Measurements from ENCODE around the gene SYT17.

The SYT17 gene, protein sequence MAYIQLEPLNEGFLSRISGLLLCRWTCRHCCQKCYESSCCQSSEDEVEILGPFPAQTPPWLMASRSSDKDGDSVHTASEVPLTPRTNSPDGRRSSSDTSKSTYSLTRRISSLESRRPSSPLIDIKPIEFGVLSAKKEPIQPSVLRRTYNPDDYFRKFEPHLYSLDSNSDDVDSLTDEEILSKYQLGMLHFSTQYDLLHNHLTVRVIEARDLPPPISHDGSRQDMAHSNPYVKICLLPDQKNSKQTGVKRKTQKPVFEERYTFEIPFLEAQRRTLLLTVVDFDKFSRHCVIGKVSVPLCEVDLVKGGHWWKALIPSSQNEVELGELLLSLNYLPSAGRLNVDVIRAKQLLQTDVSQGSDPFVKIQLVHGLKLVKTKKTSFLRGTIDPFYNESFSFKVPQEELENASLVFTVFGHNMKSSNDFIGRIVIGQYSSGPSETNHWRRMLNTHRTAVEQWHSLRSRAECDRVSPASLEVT

DNA sequence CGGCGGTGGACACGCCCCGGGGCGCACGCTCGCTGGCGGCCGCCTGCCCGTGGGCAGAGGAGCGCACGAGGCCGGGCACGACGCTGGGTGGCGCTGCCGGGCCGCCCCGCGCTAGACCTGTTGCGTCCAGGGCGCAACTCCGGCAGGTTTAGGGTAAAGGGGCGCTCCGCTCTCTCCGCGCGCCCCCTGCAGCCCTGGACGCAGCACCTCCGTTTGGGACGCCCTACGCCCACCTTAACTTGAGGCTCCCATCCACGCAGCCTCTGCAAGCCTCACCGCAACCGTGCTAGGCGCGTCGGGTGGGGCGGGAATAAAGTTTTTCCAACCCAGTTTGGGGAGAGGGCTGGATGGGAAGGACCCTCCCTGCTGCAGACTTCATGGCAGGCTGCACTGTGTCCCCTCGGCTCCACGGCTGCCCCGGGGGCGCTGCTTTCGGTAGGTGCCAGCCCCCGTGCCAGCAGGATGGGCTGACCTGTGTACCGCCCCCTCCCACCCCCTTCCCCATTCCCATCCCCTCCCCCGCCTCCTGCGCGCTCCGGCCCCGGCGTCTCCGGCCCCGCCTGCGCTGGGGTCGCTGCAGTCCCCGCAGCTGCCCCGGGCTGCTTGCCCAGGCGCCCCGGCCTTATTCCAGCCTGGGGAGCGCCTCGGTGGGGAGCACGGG lies at the start of gene SYT17:
Gene SYT17, plus strand, starts transcription at position 531 of the 661 bp plus-strand sequence. CDS start 407 bp downstream, outside the sequence.
- DNase-seq (ENCODE audit: low spot score) = peak; percentile 81

DNA sequence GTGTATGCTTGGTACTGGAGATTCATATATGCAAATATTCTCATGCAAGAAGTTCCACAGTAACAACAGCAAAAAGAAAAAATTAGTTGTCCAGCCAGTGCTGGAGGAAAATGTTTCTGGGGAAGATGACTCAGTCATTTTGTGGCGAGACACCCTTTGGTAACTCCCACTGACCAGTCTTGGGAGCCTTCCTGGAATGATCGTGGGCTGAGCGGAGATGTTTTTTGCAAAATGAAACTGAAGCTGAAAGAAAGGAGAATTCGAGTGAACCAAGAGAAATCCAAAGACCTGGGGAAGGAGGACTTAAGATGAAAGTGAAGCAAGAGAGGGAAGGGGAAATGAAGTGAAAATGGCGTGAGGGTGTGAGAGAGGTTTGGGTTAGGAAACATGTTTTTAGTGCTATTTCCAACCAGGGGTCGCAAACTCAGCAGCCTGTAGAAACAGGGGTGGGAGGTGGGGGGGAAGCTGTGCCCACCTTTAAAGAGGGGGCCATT lies 49.1 kb upstream of the SYT17 start:
- DNase-seq (ENCODE audit: low spot score) = peak; percentile 60

DNA sequence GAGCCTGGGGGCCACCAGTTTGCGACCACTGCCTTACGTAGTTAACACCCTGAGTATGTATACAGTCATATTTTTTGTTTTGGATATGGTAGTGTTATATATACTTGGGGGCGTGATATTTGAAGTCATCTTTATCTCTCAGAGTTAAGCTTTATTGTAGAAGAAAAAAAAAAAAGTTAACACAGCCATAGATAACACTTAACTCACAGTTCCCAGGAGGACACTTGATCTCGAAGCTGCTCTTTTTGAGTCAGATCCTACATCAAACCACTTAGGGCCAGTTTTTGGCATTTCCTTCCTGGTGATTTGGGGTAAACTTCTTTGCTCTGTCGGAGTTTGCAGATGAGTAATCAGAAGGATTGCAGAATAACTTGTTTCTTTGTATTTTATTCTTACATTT lies 48.5 kb upstream of the SYT17 start:
- DNase-seq (ENCODE audit: low spot score) = no peak

DNA sequence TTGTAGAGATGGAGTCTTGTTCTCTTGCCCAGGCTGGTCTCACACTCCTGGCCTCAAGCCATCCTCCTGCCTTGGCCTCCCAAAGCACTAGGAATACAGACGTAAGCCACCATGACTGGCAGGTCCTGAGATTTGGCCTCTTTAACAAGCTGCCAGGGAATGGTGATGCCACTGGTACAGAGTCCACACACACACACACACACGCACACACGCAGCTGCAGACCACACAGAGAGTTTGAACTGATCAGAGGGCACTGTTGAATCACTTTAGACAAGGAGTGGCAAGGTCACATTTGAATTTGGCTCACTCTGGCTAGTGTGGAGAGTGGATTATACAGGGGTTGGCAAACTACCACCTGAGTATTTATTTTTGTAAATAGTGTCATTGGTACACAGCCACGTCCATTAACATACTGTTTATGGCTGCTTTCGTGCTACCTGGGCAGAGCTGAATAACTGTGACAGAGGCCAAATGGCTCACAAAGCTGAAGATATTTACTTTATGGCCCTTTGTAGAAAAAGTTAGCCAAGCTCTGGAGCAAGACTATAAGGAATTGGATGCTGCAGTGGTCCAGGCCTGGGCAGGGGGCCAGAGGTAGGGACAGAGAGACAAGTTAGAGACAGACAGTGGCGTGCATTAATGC lies 44.4 kb upstream of the SYT17 start:
- no peak for DNase-seq (ENCODE audit: low spot score)

DNA sequence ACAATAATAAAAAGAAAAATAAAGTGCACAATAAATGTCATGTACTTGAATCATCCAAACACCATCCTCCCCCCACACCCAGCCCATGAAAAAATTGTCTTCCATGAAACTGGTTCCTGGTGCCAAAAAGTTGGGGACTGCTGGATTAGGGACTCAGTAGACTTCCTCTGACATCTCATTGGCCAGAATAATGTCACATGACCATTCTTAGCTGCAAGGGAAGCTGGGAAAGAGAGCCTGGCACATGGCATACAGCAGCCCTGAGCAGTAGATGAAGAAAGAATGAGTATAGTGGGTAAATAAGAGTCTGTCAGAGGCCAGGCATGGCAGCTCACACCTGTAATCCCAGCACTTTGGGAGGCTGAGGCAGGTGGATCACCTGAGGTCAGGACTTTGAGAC lies 41.7 kb upstream of the SYT17 start:
- no peak for DNase-seq (ENCODE audit: low spot score)

DNA sequence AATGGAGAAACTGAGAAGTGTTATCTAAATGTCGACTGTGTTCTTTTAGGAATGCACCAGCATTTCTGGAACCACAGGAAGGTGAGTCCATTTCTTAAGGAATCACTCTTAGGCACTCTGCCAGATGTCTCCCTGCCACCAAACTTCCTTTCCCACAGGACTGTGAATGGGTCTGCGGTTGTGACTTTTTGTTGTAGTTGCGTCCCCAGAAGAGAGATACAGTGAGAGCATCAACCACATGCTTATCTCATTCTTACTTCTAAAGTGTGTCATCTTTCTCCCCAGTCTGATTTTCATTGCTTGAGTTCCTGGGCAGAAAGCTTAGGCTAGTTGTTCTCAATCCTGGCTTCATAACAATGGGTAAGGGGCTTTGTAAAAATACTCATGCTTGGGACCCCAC lies 40.8 kb upstream of the SYT17 start:
- DNase-seq (ENCODE audit: low spot score) = no peak

DNA sequence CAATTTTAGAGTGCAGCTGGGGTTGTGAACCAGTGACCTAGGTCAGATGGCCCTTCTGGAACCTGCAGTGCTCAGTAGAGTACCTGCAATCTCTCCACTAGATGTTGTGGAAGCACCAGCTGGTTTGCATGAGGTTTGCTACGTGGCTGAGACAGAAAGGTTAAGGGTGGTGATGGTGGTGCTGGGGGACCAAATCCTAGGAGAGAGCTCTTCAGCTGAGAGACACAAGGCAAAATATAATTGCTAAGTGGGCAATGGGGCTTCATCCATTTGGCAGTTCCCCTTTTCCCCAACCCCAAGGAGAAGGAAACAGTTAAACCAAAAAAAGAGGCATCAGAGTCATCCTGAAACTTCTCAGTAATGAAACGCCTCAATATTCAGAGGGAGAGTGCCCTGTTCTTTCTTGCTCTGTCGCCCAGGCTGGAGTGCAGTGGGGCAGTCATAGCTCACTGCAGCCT lies 40.3 kb upstream of the SYT17 start:
- no peak for DNase-seq (ENCODE audit: low spot score)

DNA sequence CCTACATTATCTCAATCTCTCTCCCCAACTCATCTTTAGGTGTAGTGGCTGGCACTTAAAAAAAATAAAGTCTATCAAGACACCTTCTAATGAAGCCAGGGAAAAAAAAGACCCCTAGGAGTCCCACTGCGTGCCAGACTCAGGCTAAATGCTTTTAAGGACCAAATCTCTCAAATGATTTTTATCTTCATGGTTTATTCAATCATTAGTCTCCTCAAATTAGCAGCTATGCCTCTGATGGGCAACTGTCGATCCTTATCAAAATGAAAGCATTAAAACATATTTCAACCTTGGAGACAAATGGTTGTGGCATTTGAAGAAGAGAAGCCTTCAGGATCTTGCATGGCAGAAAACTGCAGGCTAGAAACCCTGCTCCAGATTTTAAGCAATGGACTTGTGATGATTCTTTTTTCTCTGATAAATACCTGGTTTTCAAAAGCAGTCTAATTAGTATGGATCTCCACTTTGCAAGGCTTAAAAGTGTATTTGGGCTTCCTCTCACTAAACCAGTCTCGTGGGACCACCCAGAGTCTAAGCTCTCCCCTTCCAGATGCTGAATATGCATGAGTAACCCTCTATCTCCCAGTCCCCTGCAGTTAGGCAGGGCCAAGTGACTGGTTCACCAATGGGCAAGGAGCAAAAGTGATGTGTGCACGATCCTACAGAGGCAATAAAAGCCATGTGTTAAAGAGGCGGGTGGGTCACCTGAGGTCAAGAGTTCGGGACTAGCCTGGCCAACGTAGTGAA lies 39.4 kb upstream of the SYT17 start:
- no peak for DNase-seq (ENCODE audit: low spot score)

DNA sequence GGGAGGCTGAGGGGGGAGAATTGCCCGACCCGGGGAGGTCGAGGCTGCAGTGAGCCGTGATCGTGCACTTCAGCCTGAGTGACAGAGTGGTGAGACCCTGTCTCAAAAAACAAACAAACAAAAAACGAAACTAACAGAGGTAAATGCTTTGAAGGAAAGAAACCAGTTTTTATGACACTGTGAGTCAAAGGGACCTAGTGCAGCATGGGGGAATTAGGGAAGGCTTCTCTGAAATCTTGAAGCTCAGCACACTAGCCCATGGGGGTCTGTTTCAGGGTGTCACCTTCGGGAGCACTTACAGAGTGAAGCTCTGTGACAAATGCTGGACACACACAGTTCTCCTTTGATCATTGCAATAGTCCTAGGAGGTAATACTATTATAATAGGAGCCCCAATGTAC lies 37.7 kb upstream of the SYT17 start:
- DNase-seq (ENCODE audit: low spot score) = no peak

DNA sequence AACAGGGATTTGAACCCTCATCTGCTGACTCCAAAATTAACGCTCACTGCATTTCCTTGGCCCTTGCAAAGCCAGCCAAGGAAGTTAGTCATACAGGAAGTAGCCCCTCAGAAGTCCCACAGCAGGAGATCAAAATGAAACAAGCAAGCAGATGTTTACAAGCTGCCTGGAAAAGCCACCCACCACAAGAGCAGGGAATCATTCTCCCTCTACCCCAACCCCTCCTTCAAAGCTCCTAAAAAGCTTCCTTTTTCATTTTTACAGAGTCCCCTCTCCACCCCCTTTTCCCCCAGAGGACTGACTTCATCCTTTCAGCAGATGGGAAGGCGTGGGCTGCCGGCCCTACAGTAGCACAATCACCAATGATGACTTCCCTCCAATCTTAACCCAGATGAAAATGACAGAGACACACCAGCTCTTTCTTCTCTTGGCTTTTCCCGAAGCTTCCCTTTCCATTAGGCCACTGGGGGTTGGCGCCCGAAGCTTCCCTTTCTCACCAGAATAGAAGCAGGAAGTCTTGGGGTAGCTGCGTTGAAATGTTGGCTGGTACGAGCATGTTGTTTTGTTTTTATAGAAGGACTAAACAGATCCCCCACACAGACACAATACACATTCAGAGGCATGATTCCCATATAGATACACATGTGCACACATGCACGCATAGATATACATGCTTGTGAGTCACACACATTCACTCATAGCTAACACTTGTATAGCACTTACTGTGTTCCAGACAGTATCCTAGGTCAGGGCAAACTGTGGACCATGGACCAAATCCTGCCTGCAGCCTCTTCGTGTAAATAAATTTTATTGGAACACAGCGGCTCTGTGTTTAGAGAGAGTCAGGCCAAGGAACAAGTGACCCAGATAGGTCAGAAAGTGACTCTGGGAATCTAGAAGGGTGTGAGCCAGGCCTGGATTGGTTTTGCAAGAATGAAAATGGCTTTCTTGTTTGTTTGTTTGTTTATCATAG lies 36.9 kb upstream of the SYT17 start:
- DNase-seq (ENCODE audit: low spot score) = peak; percentile 66

DNA sequence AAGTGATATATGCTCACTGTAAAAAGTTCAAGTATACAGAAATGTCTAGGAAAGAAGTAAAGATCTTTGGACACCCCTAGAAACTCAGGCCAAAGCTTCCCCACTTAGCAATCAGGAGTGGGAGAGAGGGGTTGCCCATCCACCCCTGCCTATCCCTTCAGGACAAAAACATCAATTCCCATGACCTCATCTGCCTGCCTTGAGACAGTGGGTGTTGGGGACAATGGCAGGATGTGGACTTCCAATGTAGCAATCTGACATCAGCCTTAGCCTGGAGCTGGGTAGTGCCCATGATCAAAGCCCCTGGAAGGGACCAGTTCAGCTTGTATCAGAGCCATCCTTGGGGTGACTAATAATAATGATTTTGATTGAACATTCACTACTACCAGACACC lies 36.2 kb upstream of the SYT17 start:
- no peak for DNase-seq (ENCODE audit: low spot score)

DNA sequence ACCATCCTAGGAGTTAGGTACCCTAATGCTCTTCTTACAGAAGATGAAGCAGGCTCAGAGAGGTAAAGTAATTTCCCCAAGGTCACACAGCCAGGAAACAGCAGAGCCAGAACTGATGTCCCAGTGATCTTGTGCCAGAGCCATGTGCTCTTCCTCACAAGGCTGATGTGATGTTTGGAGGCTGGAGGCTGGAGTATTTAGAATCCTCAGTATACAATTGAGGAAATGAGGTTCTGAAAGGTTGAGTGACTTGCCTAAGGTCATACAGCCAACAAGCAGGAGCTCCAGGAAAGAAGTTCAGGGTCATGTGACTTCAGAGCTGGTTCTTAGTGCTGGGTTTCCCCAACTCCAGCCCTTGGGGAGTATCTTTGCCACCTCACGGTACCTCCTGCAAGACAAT lies 35.8 kb upstream of the SYT17 start:
- DNase-seq (ENCODE audit: low spot score) = no peak

DNA sequence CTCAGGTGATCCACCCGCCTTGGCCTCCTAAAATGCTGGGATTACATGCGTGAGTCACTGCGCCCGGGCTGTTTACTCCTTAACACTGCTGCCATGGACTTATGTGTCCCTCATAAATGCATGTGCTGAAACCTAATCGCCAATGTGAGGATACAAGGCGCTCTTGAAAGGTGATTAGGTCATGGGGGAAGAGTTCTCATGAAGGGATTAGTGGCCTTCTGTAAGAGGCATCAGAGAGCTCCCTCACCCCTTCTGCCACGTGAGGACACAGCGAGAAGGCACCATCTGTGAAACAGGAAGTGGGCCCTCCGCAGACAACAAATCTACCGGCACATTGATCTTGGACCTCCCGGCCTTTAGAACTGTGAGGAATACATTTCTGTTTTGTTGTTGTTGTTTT lies 35.1 kb upstream of the SYT17 start:
- no peak for DNase-seq (ENCODE audit: low spot score)

DNA sequence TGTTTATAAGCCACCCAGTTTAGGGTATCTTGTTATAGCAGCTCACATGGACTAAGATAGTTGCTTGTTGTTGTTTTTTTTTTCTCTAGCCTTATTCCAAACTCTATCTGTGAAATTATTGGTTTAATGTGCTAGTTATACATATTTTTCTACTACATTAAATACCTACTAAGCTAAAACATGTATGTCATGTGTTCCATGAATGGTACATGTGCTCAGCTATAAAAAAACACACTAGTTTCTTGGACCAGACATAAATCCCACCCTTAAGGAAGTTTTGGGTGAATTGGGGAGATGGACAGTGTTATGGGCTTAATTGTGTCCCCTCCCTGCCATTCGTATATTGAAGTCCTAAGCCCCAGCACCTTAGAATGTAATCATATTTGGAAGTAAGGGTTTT lies 34.4 kb upstream of the SYT17 start:
- DNase-seq (ENCODE audit: low spot score) = no peak

DNA sequence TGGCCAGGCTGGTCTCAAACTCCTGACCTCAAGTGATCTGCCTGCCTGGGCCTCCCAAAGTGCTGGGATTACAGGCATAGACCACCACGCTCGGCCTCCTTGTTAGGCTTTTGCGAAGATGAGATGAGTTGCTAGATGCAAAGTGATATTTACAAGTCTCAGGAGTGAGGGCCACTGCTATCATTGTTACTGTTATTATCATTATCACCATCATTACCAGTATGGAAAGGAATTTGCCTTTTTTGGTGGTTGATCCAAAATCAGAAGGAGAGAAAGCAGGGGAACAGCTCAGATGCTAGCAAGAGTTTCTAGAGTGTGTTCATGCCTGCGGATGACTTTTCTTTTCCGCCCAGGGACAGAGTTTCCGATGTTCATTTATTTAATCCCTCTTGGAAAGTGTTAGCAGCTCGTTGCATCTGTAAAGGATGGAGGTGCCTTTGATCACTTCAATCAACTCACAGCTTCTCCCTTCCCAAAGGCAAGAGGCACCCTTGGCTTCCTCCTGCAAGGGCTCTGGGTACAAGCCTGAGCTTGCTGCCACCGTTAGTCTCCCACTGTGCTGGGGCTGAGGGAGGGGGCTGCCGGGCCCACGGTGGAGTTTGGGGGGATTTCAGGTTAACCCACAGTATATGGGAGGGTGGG lies 32.7 kb upstream of the SYT17 start:
- no peak for DNase-seq (ENCODE audit: low spot score)

DNA sequence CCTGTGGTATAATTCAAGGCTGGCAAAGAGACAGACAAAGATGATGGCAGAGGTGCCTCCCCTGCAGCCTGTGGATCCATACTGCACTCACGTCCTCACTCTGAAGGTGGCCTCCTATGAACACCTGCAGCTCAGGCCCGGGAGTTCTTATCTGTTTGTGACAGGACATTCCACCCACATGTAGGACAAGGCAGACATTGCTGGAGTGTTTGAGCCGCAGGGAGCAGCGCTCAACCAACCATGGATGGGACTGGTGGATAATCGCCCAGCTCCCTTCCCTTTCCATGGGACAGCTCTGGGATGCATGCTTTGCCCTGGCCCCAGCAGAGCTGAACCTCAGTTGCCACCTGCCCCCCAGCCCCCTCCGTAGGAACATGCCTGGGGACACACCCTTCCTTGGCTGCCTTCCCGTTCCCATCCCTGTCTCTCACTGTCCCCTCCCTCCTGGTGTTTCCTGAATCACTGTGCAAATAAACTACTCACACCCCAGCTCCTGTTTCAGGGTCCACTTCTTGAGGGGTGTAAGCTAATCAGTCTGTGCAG lies 32.1 kb upstream of the SYT17 start:
- no peak for DNase-seq (ENCODE audit: low spot score)

DNA sequence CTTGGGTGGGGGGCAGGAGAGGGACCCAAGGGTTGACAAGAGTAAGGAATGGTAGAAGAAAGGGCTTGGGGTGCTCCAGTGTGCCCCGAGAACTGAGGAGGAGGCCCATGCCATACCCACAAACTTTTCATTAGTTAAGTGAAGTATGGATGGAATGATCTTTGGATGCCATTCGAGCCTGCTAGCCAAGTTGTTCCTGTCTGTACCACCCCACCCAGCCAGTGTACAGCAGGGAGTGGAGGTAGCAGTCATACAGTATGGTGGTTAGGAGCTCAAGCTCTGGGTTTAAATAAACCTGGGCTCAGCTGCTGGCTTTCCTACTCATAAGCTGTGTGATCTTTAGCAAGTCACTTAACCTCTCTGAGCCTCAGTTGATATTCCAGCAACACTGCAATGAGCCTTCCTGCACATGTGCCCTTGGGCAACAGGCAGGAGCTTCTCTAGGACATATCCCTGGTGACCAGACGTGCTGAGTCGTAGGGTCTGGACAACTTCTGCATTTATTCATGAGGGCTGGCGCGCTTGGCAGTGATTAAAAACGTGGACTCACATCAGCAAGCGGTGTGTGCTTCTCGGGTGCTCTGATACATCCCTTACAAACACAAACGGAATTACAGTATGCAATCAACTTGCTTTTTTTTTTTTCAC lies 31.4 kb upstream of the SYT17 start:
- DNase-seq (ENCODE audit: low spot score) = peak; percentile 53

DNA sequence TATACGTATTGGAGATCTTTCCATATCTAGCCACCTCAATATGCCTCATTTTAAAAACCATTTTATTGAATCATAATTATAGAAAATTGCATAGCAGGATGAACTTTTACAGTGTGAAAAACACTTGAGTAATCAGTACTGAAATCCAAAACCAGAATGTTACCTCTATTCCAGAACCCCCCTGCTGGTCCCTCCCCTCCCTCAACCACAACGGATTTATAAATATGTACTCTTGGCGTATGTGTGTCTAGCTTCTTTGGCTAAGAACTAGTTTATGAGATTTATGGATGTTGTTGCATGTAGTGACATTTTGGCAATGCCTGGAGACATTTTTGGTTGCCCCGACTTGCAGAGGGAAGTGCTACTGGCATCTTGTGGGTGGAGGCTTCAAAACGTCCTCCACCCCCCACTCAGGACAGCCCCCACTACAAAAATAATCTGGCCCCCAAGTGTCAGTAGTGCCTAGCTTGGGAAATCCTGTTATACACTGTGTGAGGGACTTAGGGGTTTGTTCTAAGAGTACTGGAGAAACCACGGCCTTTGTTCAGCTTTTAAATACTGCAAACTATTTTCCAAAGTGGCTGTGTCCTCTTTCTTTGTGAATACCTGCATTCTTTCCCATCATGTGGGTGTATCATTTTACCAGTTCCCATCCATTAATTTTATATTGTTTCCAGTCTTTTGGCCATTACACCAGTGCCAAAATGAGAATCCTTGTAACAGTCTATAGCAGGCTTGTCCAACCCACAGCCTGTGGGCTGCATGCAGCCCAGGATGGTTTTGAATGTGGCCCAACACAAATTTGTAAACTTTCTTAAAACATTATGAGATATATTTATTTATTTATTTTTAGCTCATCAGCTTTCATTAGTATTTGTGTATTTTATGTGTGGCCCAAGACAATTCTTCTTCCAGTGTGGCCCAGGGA lies 30.6 kb upstream of the SYT17 start:
- no peak for DNase-seq (ENCODE audit: low spot score)
